ENCODE measurements around the gene CD22. TPM values are rescaled to one million over a fixed set of nuclear protein-coding genes. Genes with fewer than 3 reads are reported as not detected.
"Not testable (repeated sequence)": the region's sequence is repeated elsewhere in the genome, so short reads cannot be mapped to it uniquely, and the experiment has no call there.

Gene CD22
- 1 to 10 TPM in 1 of 3 donors, under 1 TPM in 2; 0.67 to 2.1 (median 0.88) TPM for polyA plus RNA-seq

DNA sequence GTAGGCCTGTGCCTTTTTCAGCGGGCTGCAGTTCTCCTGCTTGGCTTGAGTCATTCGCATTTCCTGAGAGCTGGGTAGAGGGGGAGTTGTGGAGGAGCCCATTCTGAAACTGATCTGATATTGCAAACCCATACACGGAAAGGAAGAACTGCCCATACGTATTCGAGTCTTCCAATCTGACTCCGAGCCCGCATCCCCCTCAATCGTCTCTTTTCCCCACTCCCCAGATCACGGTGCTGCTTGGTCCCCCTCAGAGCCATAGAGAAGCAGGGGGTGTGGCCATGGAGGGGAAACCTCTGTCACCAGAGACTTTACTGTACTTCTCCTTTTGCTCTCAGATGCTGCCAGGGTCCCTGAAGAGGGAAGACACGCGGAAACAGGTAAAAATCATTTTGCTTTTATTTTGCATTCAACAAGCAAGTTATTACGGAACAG, at the start of gene CD22:
Gene CD22 (plus strand): TSS at position 337 of the 435 bp plus-strand sequence. CDS start 2,854 bp downstream, outside the sequence.
- H3K27ac ChIP-seq (ENCODE audit: low read depth, low read length), result no peak within 1 kb of the TSS
- 52 to 85% (median 61%) methylated on average over 12 of the region's 12 CpGs for WGBS, 3 donors

DNA sequence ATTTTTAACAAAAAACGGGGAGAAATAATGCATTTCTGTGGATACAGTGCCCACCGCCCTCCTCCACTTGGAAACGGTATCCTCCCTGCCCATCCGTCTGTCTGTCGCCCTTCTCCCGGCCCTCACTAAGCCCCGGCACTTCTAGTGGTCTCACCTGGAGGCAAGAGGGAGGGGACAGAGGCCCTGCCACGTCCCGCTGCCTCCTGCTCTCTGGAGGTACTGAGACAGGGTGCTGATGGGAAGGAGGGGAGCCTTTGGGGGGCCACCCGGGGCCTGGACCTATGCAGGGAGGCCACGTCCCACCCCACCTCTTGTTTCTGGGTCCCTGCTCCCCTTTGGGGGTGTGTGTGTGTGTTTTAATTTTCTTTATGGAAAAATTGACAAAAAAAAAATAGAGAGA, 49.6 kb upstream of the CD22 start:
- 78 to 93% (median 80%) methylated on average over 11 of the region's 11 CpGs for whole genome bisulfite sequencing, 3 donors
- H3K27ac ChIP-seq (ENCODE audit: low read depth, low read length), result no peak overlapping the region

DNA sequence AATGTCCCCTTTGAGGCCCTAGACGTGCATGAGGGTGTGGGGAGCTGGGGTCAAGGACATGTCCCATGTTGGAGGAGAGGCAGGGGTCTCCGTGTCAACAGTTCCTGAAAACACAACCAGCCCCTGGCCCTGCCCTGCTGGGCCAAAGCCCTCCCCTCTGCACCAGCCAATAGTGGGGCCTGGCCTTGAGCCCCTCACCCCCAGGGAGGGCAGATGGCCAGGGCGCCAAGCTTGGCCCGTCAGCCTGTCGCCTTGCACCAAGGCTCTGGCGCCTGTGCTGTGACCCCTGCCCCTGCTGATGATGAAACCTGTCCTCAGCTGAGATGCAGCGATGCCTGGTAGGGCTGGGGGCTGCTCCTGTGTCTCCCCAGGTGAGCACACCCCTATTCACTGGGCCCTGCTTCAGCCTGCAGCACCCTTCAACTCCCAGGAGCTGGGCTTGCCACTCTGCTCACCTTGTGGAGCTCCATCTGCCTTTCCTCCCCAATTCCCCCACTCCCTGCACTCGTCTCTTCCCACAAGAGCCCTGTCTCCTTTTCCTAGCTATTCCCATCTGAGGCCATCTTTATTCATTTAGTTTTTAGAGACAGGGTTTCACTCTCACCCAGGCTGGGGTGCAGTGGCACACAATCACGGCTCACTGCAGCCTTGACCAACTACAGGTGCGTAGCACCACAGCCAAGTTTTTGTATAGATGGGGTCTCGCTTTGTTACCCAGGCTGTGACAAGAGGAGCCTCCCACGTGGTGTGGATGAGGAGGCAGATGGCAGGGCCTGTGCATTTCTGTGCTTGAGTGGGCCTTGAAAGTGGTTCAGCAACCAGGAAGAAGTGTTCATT, 48.8 kb upstream of the CD22 start:
- no peak overlapping the region for H3K27ac ChIP-seq (ENCODE audit: low read depth, low read length)
- WGBS, 3 donors, result 58 to 67% (median 63%) methylated on average over 11 to 12 of the region's 12 CpGs

DNA sequence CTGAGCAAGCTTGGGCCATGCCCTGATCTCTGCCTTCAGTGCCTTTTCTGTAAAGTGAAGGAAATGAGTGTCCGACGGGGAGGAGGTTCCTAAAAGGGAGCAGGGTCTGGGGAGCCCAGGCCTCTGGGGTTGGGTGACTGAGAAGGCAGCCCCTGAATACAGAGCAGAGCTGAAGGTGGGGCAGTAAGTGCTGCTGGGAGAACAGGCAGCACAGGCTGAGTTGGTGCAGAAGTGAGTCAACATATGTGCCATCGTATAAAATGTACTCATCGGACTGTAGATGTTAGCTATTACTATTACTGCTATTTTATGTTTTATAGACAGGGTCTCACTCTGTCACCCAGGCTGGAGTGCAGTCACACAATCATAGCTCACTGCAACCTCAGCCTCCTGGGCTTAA, 47.7 kb upstream of the CD22 start:
- H3K27ac ChIP-seq (ENCODE audit: low read depth, low read length), result no peak overlapping the region
- WGBS, 3 donors, result 53 to 73% (median 68%) methylated on average over 4 of the region's 4 CpGs

DNA sequence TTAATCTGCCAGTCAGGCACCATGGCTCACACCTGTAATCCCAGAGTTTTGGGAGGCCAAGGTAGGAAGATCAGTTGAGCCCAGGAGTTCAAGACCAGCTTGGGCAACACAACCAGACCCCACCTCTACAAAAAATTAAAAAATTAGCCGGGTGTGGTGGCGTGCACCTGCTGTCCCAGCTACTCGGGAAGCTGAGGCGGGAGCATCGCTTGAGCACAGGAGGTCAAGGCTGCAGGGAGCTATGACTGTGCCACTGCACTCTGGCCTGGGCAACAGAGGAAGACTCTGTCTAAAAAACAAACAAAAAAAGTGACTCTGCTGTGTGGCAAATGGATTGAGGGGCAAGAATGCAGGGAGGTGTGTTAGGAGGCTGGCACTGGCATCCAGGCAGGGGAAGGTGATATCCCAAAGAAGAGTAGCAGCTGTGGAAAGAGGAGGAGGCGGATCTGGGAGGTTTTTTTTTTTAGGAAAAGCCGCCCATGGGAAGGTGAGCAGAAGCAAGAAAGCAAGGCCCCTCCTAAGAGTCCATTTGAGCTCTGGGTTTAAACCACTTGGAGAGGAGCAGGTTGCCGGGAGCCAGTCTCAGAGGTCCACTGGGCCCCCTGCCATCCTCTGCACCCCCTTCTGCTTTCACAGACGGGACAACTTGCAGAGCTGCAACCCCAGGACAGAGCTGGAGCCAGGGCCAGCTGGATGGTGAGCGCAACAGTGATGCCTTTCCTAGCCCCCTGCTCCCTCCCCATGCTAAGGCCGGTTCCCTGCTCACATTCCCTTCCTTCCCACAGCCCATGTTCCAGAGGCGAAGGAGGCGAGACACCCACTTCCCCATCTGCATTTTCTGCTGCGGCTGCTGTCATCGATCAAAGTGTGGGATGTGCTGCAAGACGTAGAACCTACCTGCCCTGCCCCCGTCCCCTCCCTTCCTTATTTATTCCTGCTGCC, 44.6 kb upstream of the CD22 start:
- 68 to 82% (median 74%) methylated on average over 15 to 17 of the region's 17 CpGs for WGBS, 3 donors
- no peak overlapping the region for H3K27ac ChIP-seq (ENCODE audit: low read depth, low read length)

DNA sequence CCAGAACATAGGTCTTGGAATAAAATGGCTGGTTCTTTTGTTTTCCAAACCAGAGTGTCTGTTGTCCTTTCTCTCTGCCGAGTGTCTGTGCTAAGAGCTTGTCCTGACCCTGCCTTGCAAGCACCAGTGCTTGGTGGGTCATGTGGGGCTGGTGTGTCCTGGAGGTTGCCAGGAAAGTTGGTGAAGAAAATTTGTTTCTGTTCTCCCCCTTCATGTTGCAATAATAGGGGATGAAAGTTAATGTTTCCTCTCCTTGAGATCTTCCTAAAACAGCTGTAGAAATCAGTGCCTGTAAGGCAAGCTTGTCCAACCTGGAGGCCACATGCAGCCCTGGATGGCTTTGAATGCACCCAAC, 43.9 kb upstream of the CD22 start:
- no peak overlapping the region for H3K27ac ChIP-seq (ENCODE audit: low read depth, low read length)
- WGBS, 3 donors, result 40 to 69% (median 53%) methylated on average over 1 of the region's 1 CpG

DNA sequence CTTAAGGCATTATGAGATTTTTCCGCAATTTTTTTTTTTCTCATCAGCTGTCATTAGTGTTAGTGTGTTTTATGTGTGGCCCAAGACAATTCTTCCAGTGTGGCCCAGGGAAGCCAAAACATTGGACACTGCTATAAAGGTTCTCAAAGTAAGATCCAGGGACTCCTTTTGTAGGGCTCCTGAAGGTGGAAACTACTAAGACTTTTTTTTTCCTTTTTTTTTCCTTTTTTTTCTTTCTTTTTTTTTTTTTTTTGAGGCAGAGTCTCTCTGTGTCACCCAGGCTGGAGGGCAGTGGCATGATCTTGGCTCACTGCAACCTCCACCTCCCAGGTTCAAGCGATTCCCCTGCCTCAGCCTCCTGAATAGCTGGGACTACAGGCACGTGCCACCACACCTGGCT, 43.5 kb upstream of the CD22 start:
- not testable (repeated sequence) for H3K27ac ChIP-seq (ENCODE audit: low read depth, low read length)
- 93 to 96% (median 94%) methylated on average over 3 of the region's 3 CpGs for WGBS, 3 donors

DNA sequence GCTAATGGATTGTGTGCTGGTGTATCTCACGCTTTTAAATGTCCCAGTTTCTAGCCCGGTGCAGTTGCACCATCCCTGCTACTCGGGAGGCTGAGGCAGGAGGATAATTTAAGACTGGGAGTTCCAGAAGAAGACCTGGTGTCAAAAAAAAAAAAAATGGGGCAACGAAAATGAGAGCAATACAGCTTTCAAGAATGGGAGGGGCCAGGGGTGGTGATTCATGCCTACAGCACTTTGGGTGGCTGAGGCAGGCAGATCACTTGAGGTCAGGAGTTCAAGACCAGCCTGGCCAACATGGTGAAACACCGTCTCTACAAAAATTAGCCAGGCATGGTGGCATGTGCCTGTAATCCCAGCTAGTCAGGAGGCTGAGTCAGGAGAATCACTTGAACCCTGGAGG, 42.9 kb upstream of the CD22 start:
- not testable (repeated sequence) for H3K27ac ChIP-seq (ENCODE audit: low read depth, low read length)
- 83 to 87% (median 84%) methylated on average over 5 of the region's 5 CpGs for WGBS, 3 donors

DNA sequence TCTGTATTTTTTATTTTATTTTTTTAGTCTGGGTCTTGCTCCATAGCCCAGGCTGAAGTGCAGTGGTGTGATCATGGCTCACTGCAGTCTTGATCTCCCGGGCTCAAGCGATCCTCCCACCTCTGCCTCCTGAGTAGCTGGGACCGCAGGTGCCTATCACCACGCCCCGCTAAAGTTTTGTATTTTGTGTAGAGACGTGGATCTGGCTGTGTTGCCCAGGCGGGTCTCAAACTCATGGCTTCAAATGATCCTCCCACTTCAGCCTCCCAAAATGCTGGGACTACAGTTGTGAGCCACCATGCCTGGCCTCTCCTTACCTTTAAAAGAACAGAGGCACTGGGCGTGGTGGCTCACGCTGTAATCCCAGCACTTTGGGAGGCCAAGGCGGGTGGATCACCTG, 41.3 kb upstream of the CD22 start:
- no peak overlapping the region for H3K27ac ChIP-seq (ENCODE audit: low read depth, low read length)
- 91 to 96% (median 95%) methylated on average over 10 of the region's 10 CpGs for WGBS, 3 donors

DNA sequence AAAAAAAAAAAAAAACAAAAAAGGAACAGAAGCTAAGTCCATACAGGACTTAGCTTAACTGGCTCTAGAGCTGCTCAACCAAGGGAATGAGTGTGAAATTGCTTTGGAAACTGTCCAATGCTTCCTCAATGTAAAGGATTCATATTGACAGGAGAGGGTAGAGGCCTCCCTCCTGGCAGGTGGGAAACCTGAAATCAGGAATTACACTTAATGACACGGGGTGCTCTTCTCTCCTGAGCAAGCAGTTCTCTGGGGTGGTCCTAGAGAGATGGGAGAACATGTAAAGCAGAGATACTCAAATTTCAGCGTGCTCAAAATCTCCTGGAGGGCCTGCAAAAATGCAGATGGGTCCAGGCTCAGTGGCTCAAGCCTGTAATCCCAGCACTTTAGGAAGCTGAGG, 40.7 kb upstream of the CD22 start:
- no peak overlapping the region for H3K27ac ChIP-seq (ENCODE audit: low read depth, low read length)
- WGBS, 3 donors, result 56 to 60% (median 59%) methylated on average over 2 of the region's 2 CpGs

DNA sequence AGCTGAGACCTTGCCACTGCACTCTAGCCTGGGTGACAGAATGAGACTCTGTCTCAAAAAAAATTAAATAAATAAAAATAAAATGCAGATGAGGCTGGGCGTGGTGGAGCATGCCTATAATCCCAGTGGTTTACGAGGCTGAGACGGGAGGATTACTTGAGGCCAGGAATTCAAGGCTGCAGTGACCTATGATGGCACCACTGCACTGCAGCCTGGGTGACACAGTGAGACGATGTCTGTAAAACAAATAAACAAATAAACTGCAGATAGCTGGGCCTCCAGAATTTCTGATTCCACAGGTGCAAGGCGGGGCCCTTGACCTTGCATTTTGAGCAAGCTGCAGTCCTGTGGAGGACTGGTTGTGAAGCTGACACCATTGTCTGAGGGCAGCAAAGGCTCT, 40.1 kb upstream of the CD22 start:
- H3K27ac ChIP-seq (ENCODE audit: low read depth, low read length), result no peak overlapping the region
- 81 to 86% (median 84%) methylated on average over 5 of the region's 5 CpGs for WGBS, 3 donors

DNA sequence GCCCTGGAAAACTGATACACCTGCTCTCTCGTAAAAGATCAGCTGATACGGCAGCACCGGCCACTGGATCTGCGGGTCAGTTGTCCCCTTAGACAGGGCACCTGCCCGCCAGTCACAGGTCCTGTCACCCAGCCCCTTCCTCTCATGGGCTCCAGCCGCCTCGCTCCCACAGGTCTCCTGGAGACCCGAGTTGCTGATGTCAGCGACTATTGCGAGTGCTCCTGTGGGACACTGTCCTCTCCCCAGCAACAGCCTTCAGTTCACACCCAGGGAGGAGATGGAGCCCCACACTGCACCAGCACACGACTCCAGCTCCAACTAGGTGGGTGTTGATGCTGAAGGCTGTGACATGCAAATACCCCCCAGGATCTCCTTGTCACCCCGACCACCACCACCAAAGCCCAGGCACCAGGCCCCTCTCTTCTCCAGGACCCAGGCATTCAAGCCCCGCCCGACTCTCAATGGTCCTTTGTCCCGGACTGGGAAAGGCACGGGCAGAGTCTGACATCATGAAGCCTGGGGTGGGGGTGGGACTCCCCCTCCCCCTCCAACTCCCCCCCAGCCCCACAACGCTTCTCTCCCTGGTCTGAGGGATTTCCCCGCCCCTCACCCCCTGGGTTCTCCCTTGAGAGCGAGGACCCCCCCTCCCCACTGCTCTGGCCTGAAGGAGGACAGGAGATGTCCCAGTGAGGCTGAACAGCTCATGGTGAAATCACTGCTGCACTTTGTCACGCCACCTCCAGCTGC, 38.4 kb upstream of the CD22 start:
- 75 to 83% (median 76%) methylated on average over 19 to 20 of the region's 20 CpGs for WGBS, 3 donors

DNA sequence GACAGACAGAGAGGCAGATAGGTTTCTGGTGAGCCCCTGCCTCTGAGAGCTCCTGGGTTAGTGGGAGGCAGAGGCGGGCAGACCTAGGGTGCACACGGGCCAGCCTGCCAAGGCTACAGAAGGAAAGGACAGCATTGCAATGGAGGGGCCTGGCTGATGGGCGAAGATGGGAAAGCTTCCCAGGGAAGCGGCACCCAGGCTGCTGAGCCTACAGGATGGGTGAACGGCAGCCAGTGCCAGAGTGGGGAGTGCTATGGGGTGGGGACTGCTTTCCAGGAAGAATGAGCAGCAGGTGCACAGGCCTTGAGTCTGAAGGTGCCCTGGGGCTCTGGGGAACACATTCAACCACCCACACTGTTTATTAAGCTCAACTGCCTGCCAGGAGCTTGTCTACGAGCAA, 37.7 kb upstream of the CD22 start:
- WGBS, 3 donors, result 64 to 76% (median 74%) methylated on average over 6 of the region's 6 CpGs

More for the DNA sequence above, 38.4 kb upstream of the CD22 start:
- H3K27ac ChIP-seq (ENCODE audit: low read depth, low read length), result no peak overlapping the region

DNA sequence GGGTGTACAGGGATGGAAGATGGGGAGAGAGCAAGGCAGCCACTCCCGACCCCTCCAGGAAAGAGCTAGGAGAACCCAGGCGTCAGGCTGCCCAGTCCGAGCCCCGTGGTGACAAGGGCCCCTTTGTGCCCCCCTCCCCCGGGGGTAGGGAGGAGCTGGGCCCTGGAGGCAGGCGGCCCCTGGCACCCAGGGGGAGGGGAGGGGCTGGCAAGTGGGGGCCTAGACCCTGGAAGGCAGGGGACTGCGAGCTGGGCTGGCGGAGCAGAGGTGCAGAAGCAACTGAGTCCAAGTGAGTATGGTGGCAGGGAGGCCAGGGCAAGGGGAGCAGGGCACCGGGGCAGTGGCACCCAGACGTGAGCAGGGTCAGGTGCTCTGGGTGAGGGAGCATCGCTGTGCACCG, 37.1 kb upstream of the CD22 start, which contains the start of gene MAG:
Gene MAG (plus strand): TSS at position 246 of the 400 bp plus-strand sequence. CDS start 3,248 bp downstream, outside the sequence.
- WGBS, 3 donors, result 67 to 80% (median 75%) methylated on average over 10 to 12 of the region's 12 CpGs
- H3K27ac ChIP-seq (ENCODE audit: low read depth, low read length), result no peak within 1 kb of the TSS

More for the DNA sequence above, 37.7 kb upstream of the CD22 start:
- no peak overlapping the region for H3K27ac ChIP-seq (ENCODE audit: low read depth, low read length)

DNA sequence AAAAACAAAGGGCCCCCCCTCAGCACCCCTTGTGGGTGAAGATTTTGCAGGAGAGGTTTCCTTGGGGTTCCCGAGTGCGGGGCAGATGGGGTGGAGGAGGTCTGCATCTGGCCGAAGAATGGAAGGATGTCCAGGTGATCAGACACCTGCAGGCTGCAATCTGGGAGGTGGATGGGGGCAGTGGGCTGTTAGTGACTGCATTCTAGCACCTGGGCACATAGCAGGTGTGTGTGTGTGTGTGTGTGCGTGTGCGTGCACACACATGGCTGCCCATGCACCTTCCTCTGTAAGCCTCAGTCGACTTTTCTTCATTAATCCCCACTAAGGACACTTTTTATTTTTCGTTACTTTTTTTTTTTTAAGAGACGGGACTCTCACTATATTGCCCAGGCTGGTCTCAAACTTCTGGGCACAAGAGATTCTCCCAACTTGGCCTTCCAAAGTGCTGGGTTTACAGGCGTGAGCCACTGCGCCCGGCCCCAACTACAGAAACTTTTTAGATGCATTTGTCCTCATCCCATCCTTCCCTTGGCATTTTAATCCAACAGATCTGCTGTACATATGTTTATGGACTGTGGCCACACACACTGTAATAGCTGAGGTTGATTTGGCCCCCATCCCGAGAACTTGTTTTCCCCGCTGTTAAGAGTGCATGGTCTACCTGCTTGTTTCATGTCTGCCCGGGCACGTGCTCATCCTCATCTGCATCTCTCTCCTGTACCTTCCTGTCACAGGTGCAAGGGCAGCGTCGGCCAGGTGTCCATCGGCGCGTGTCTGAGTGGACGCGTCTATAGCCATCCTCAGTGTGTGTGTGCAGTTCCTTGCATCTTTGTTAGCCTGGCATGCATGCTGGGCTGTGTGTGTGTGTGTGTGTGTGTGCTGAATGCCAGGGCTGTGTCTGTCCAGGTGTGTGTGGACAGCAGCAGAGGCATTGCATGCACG, 36.3 kb upstream of the CD22 start:
- 69 to 80% (median 72%) methylated on average over 23 of the region's 23 CpGs for WGBS, 3 donors

DNA sequence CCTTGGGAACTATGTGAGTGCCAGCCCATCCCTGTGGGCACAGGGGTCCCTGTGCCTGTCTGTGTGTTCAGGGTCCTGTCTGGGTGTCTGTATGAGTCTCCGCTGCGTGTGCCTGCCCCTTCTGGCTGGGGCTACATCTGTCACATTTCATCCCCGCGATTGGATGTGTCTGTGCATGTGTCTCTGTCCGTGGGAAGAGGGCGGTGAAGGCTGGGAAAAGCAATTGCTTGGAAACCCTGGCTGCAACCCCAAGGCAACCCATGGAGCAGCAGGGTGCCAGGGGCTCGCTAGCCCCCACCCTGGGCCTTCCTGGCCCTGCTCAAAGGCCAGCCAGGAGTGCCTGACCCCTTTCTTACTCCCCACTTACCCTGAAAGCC, 35.6 kb upstream of the CD22 start:
- no peak overlapping the region for H3K27ac ChIP-seq (ENCODE audit: low read depth, low read length)
- 34 to 47% (median 36%) methylated on average over 7 of the region's 7 CpGs for WGBS, 3 donors

More for the DNA sequence above, 36.3 kb upstream of the CD22 start:
- no peak overlapping the region for H3K27ac ChIP-seq (ENCODE audit: low read depth, low read length)

DNA sequence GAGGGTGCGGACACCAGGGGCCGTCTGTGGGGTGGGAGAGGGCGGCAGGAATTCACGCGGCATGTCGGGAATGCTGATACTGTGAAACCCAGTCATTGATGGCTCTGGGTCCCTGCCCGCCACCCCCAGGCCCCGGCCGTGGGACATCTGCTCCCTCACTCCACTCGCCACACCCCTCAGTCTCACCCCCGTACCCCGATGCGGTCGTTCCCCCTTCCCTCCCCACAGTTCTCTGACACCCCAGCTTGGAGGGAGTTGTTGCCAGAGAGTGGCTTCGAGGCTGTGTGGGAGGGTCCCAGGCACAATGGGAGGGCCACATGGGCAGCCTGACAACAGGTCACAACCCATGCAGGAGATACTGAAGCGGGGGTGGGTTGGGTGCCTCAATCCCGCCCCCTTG, 35.2 kb upstream of the CD22 start:
- no peak overlapping the region for H3K27ac ChIP-seq (ENCODE audit: low read depth, low read length)
- 40 to 58% (median 52%) methylated on average over 17 of the region's 17 CpGs for WGBS, 3 donors
